Measurements from ENCODE around the gene TXNDC16. TPM values are rescaled to one million over a fixed set of nuclear protein-coding genes. Genes with fewer than 3 reads are reported as not detected.
A peak's percentile ranks its signal among the peaks of the same experiment; 100 is the strongest.
"Not testable (repeated sequence)": the region's sequence is repeated elsewhere in the genome, so short reads cannot be mapped to it uniquely, and the experiment has no call there.

The TXNDC16 gene
- total RNA-seq, 2 donors from 2014 or later: 7.8 to 10.6 TPM

- intact Hi-C loops (cut with DNase I): no loop called here
- no peaks in the 10 kb centered on the region for H3K36me3 ChIP-seq
- TF ChIP-seq CTCF (IDR thresholded peaks at IDR 0.05): no peak
- H3K9me3 ChIP-seq: no peaks in the 10 kb centered on the region
- no peak overlapping the region for H3K4me3 ChIP-seq
- no peaks in the 10 kb centered on the region for H3K27me3 ChIP-seq
- no peak overlapping the region for H3K9ac ChIP-seq (ENCODE audit: low read depth in 2 of 2, low read length in 2 of 2)
- DNase-seq: no peak
- no peaks in the 10 kb centered on the region for H3K4me1 ChIP-seq
- H3K27ac ChIP-seq: no peak overlapping the region
Measured at GRCh38 chr14:52481864-52482263, 70.4 kb downstream of the TXNDC16 start.

- TF ChIP-seq CTCF (IDR thresholded peaks at IDR 0.05): peak; percentile 32
- Histone ChIP-seq H3K27me3 (no peaks in the 10 kb centered on the region), H3K4me1 (no peaks in the 10 kb centered on the region), H3K36me3 (no peaks in the 10 kb centered on the region), H3K9ac (ENCODE audit: low read depth in 2 of 2, low read length in 2 of 2) (no peak overlapping the region), H3K9me3 (no peaks in the 10 kb centered on the region), H3K27ac (no peak overlapping the region), H3K4me3 (no peak overlapping the region)
- intact Hi-C loops (cut with DNase I): loop anchor here (5.0 to 10.0 kb wide), 2 partner anchors 171 to 469 kb away; no protein-coding TSS in a partner anchor
- DNase-seq: no peak
Measured at GRCh38 chr14:52473557-52473956, 78.7 kb downstream of the TXNDC16 start.

- no peak for DNase-seq
- Histone ChIP-seq H3K4me3 (no peak overlapping the region), H3K27ac (no peak overlapping the region), H3K9ac (ENCODE audit: low read depth in 2 of 2, low read length in 2 of 2) (no peak overlapping the region), H3K36me3 (no peaks in the 10 kb centered on the region), H3K27me3 (no peaks in the 10 kb centered on the region), H3K9me3 (no peaks in the 10 kb centered on the region), H3K4me1 (no peaks in the 10 kb centered on the region)
- no peak for TF ChIP-seq CTCF (IDR thresholded peaks at IDR 0.05)
- intact Hi-C loops (cut with DNase I): loop anchor here (5.0 to 10.0 kb wide), 2 partner anchors 170 to 468 kb away; no protein-coding TSS in a partner anchor
Measured at GRCh38 chr14:52472728-52473127, 79.6 kb downstream of the TXNDC16 start.

GRCh38 chr14:52472251-52472650 lies 80.1 kb downstream of the TXNDC16 start:
- H3K27ac ChIP-seq; H3K36me3 ChIP-seq; H3K9ac ChIP-seq (ENCODE audit: low read depth in 2 of 2, low read length in 2 of 2); H3K27me3 ChIP-seq; H3K4me3 ChIP-seq; DNase-seq; H3K4me1 ChIP-seq; H3K9me3 ChIP-seq: not testable (repeated sequence)
- intact Hi-C loops (cut with DNase I): loop anchor here (5.0 to 10.0 kb wide), 2 partner anchors 170 to 467 kb away; no protein-coding TSS in a partner anchor

GRCh38 chr14:52467515-52468266 lies 84.6 kb downstream of the TXNDC16 start:
- intact Hi-C loops (cut with DNase I): no loop called here
- DNase-seq: no peak

More at GRCh38 chr14:52467515-52468266, 84.6 kb downstream of the TXNDC16 start:
- Histone ChIP-seq H3K27me3 (no peaks in the 10 kb centered on the region), H3K27ac (no peak overlapping the region), H3K9me3 (no peaks in the 10 kb centered on the region), H3K4me1 (no peaks in the 10 kb centered on the region), H3K9ac (ENCODE audit: low read depth in 2 of 2, low read length in 2 of 2) (no peak overlapping the region), H3K4me3 (no peak overlapping the region), H3K36me3 (no peaks in the 10 kb centered on the region)
- TF ChIP-seq CTCF (IDR thresholded peaks at IDR 0.05): no peak

Data from colonic mucosa (tissue), 4 donors.